Measurements from ENCODE around the gene DCHS1. TPM values are rescaled to one million over a fixed set of nuclear protein-coding genes. Genes with fewer than 3 reads are reported as not detected.

The DCHS1 gene
- total and polyA plus RNA-seq, 4 donors = 6.0 to 39.9 (median 11.5) TPM

- Histone ChIP-seq H3K27me3 (ENCODE audit: control insufficient read depth in 3 of 3, insufficient read depth in 3 of 3, low read length in 2 of 3) (no peaks in the 10 kb centered on the region), H3K4me3 (no peak overlapping the region), H3K27ac (ENCODE audit: low read depth in 1 of 2, low read length in 1 of 2) (no peak overlapping the region), H3K4me1 (ENCODE audit: control insufficient read depth in 5 of 5, insufficient read depth in 5 of 5, low read length in 5 of 5) (peaks cover 7 to 28% (median 12%) of the 10 kb centered on the region in 5 donors), H3K9me3 (ENCODE audit: control insufficient read depth in 4 of 4, insufficient read depth in 3 of 4, low read length in 3 of 4) (peaks cover 0 to 2% (median 0%) of the 10 kb centered on the region in 4 donors), H3K36me3 (ENCODE audit: control insufficient read depth in 4 of 4, insufficient read depth in 4 of 4, low read length in 4 of 4) (peaks cover 0 to 29% (median 16%) of the 10 kb centered on the region in 4 donors), H3K9ac (ENCODE audit: insufficient read depth in 1 of 2, low read length in 2 of 2) (no peak overlapping the region)
- DNase-seq (no peak), ATAC-seq (ENCODE audit: insufficient read depth, low FRiP score) (no peak)
- WGBS, 2 donors = 54 to 58% methylated on average over 1 of the region's 1 CpG
- TF ChIP-seq, protein P1, sequence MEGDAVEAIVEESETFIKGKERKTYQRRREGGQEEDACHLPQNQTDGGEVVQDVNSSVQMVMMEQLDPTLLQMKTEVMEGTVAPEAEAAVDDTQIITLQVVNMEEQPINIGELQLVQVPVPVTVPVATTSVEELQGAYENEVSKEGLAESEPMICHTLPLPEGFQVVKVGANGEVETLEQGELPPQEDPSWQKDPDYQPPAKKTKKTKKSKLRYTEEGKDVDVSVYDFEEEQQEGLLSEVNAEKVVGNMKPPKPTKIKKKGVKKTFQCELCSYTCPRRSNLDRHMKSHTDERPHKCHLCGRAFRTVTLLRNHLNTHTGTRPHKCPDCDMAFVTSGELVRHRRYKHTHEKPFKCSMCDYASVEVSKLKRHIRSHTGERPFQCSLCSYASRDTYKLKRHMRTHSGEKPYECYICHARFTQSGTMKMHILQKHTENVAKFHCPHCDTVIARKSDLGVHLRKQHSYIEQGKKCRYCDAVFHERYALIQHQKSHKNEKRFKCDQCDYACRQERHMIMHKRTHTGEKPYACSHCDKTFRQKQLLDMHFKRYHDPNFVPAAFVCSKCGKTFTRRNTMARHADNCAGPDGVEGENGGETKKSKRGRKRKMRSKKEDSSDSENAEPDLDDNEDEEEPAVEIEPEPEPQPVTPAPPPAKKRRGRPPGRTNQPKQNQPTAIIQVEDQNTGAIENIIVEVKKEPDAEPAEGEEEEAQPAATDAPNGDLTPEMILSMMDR (IDR thresholded peaks at IDR 0.05; ENCODE audit: control extremely low read depth, extremely low read depth) = no peak
Measured at GRCh38 chr11:6634534-6634933, 21.1 kb downstream of the DCHS1 start.

- TF ChIP-seq, protein P1 (IDR thresholded peaks at IDR 0.05; ENCODE audit: control extremely low read depth, extremely low read depth) = no peak
- 90 to 93% methylated on average over 16 of the region's 16 CpGs for WGBS, 2 donors
- H3K4me1 ChIP-seq (ENCODE audit: control insufficient read depth in 5 of 5, insufficient read depth in 5 of 5, low read length in 5 of 5) = peaks cover 7 to 28% (median 12%) of the 10 kb centered on the region in 5 donors
- no peak overlapping the region for H3K27ac ChIP-seq (ENCODE audit: low read depth in 1 of 2, low read length in 1 of 2)
- ATAC-seq (ENCODE audit: insufficient read depth, low FRiP score) = no peak
- H3K9ac ChIP-seq (ENCODE audit: insufficient read depth in 1 of 2, low read length in 2 of 2) = no peak overlapping the region
- H3K36me3 ChIP-seq (ENCODE audit: control insufficient read depth in 4 of 4, insufficient read depth in 4 of 4, low read length in 4 of 4) = peaks cover 0 to 34% (median 16%) of the 10 kb centered on the region in 4 donors
- no peak for DNase-seq
- H3K9me3 ChIP-seq (ENCODE audit: control insufficient read depth in 4 of 4, insufficient read depth in 3 of 4, low read length in 3 of 4) = peaks cover 0 to 2% (median 0%) of the 10 kb centered on the region in 4 donors
- H3K4me3 ChIP-seq = no peak overlapping the region
- H3K27me3 ChIP-seq (ENCODE audit: control insufficient read depth in 3 of 3, insufficient read depth in 3 of 3, low read length in 2 of 3) = no peaks in the 10 kb centered on the region
Measured at GRCh38 chr11:6633422-6634408, 21.9 kb downstream of the DCHS1 start.

DNA sequence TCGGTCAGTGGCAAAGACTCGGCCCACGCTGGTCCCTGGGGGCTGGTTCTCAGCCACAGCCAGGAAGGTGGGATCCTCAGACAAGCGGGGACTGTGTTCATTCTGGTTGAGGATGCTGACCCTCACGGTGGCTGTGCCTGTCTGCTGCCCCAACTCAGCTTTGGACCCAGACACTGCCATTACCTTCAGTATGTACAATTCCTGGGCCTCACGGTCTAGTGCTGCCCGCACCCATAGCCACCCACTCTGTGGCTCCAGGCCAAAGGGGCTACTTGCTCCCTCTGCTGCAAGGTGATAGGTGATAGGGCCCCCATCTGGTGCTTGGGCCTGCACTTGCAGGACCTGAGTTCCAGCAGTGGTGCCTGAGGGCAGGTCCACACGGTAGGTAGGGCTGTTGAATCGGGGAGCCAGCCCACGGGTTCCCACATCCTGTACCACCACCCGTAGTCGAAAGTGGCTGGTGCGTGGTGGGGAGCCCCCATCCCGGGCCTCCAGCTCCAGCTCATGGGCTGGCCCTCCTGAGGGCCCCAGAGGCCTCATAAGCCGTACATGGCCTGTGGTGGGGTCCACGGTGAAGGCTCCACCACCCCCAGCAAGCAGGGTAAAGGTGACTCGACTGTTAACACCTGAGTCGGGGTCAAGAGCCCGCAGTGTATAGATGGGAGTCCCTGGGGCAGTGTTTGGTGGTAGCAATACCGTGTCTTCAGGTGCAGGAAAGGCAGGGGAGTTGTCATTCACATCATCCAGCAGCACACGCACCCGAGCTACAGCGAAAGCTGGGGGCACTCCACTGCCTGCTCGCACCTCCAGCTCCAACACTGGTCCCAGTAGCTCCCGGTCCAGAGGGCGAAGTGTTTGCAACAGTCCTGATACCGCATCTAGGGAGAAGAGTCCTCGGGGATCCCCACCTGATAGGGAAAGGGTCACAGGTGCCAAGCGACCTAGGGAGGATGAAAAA lies 23.2 kb downstream of the DCHS1 start:
- no peak for ATAC-seq (ENCODE audit: insufficient read depth, low FRiP score)
- Histone ChIP-seq H3K36me3 (ENCODE audit: control insufficient read depth in 4 of 4, insufficient read depth in 4 of 4, low read length in 4 of 4) (peaks cover 0 to 45% (median 19%) of the 10 kb centered on the region in 4 donors), H3K9me3 (ENCODE audit: control insufficient read depth in 4 of 4, insufficient read depth in 3 of 4, low read length in 3 of 4) (peaks cover 0 to 2% (median 0%) of the 10 kb centered on the region in 4 donors), H3K4me1 (ENCODE audit: control insufficient read depth in 5 of 5, insufficient read depth in 5 of 5, low read length in 5 of 5) (peaks cover 0 to 23% (median 10%) of the 10 kb centered on the region in 5 donors), H3K9ac (ENCODE audit: insufficient read depth in 1 of 2, low read length in 2 of 2) (no peak overlapping the region), H3K4me3 (no peak overlapping the region), H3K27me3 (ENCODE audit: control insufficient read depth in 3 of 3, insufficient read depth in 3 of 3, low read length in 2 of 3) (no peaks in the 10 kb centered on the region), H3K27ac (ENCODE audit: low read depth in 1 of 2, low read length in 1 of 2) (no peak overlapping the region)
- WGBS, 2 donors = 93% methylated on average over 29 of the region's 29 CpGs
- no peak for DNase-seq
- TF ChIP-seq, protein P1 (IDR thresholded peaks at IDR 0.05; ENCODE audit: control extremely low read depth, extremely low read depth) = no peak
